H1 (cell line): ENCODE results near the gene CTIF.

Source experiments
- EGR1 ChIP-seq: IDR thresholded peaks from 2 replicates; pipeline ENCODE4 v1.6.1; 2011; ENCODE audit warnings: low read depth, low read length, borderline replicate concordance
- RNF2 ChIP-seq: fragments of 200-900, 300-1000 bp; sonication (generic); IDR thresholded peaks from 2 replicates; pipeline ENCODE4 v1.7.1; 2016; ENCODE audit warnings: borderline replicate concordance, low read depth, mild to moderate bottlenecking, antibody characterized with exemption, low read length; ENCODE audit not compliant: poor library complexity, severe bottlenecking; ENCODE audit errors: missing control alignments
- SAP30 ChIP-seq: fragments of 300-600 bp; sonication (generic); IDR thresholded peaks from 2 replicates; pipeline ENCODE4 v1.7.1; 2012; ENCODE audit warnings: low read length, moderate library complexity, mild to moderate bottlenecking, inconsistent platforms; ENCODE audit not compliant: insufficient read depth, insufficient replicate concordance

DNA sequence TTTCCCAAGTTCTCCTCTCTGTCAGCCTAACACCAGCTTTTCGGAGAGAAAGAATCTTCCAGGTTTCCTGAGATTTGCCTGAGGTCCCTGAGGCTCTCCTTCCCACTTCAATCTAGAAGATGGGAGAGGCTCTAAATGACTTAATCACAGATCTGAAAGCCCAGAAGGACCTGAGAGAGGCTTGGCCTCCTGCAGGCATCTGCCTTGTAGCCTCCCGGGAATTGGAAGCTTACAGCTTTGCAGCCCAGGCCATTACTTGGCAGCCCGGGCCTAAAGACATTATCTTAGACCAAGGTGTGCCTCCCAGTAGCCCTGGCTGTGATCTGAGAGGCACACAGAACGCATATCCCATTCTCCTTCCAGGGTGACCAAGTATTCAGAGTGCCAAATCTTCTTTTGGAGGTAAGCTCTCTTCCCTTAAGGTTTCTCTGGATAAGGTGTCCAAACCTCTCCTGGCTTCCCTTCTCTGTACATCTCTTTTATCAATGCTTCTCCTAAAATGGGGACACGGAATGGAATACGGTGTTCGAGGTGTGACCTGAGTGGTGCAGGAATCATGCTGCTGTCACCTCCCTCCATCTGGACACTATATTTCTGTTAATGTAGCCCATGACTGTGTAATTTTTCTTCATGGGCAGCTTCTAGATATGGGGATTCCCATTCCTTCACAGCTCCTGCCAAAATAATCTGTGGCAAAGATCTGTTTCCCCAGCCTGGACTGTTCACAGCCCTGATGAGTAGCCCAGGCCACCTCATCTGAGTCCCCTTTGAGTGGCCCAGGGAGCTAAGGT is 16.0 kb downstream of the CTIF start:
- TF ChIP-seq EGR1 (no peak), SAP30 (no peak), RNF2 (no peak)
